ENCODE measurements around the gene CHRNA7.

DNA sequence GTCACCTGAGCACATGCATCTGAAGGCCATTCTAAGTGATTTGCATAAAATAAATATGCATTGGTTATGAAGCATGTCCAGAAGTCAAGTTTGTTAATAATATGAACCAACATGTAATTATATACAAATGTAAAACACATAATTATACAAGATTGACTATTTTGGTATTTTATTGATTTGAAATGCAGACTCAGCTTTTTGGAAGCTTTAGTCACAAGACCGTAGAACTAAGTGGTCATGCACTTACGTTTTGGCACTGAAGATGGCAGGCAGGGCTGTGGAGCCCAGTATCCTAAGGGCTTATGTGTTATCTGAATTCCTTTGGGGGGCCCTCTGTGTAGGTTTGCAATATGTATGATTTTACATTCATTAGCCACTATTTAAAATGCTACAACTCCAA is 5.0 kb downstream of the CHRNA7 start:
- TF ChIP-seq POLR2A (IDR thresholded peaks at IDR 0.05; ENCODE audit: low read depth, low read length) = no peak
- no peak for TF ChIP-seq PAX5 (IDR thresholded peaks at IDR 0.05; ENCODE audit: insufficient read depth, low read length, severe bottlenecking)
- TF ChIP-seq POLR2AphosphoS5 (IDR thresholded peaks at IDR 0.05; ENCODE audit: low read depth, low read length) = no peak
